A673 (cell line): Measurements from ENCODE around the gene ASIC2. TPM values are rescaled to one million over a fixed set of nuclear protein-coding genes. Genes with fewer than 3 reads are reported as not detected.

ENCODE experiments used
- BruUV-seq: library from RNA; stranded (reverse); fragments of 400-500 nt; replicated peaks from 2 replicates; lab custom pipeline; 2021; lab: Mats Ljungman, UMichigan
- CTCF ChIA-PET: fragments of 300-600 bp; sonication (Branson Sonifier 250); formaldehyde crosslinking; loops from one replicate; lab custom pipeline; 2022; ENCODE audit warnings: antibody characterized with exemption; lab: Charles Lee
- POLR2A ChIA-PET: fragments of 300-600 bp; sonication (Branson Sonifier 250); formaldehyde crosslinking; loops from one replicate; lab custom pipeline; 2022; ENCODE audit warnings: antibody characterized with exemption; ENCODE audit not compliant: low non-redundant PET; lab: Charles Lee
- DNase-seq: peaks from one replicate; pipeline ENCODE4 v3.0.0-alpha.2; 2015; ENCODE audit warnings: low spot score
- H3K27ac ChIP-seq: fragments of 200-600 bp; sonication (generic); 2 replicates; pipeline ENCODE4 v1.5.1; 2016; ENCODE audit warnings: mixed run types, low read depth, mild to moderate bottlenecking, mixed read lengths, antibody characterized with exemption, low read length; ENCODE audit not compliant: poor library complexity, severe bottlenecking
- H3K27me3 ChIP-seq: fragments of 200-600 bp; sonication (generic); replicated peaks from 2 replicates; pipeline ENCODE4 v1.6.1; 2017; ENCODE audit warnings: mixed run types, low read depth, mild to moderate bottlenecking, mixed read lengths, antibody characterized with exemption, low read length; ENCODE audit not compliant: insufficient read depth, poor library complexity
- H3K36me3 ChIP-seq: fragments of 200-600 bp; sonication (generic); 2 replicates; pipeline ENCODE4 v1.6.1; 2016; ENCODE audit warnings: mixed run types, mild to moderate bottlenecking, mixed read lengths, antibody characterized with exemption, low read length; ENCODE audit not compliant: insufficient read depth, poor library complexity, severe bottlenecking
- H3K4me1 ChIP-seq: fragments of 200-600 bp; sonication (generic); 2 replicates; pipeline ENCODE4 v1.6.1; 2017; ENCODE audit warnings: mixed run types, mild to moderate bottlenecking, mixed read lengths, antibody characterized with exemption, low read length; ENCODE audit not compliant: insufficient read depth, poor library complexity, severe bottlenecking
- H3K4me3 ChIP-seq: fragments of 200-600 bp; sonication (generic); 2 replicates; pipeline ENCODE4 v1.5.1; 2016; ENCODE audit warnings: low read depth, mixed run types, mild to moderate bottlenecking, mixed read lengths, low read length; ENCODE audit not compliant: poor library complexity, severe bottlenecking
- H3K9me3 ChIP-seq: fragments of 200-600 bp; sonication (generic); 2 replicates; pipeline ENCODE4 v1.6.1; 2016; ENCODE audit warnings: mixed run types, low read depth, mild to moderate bottlenecking, mixed read lengths, antibody characterized with exemption, low read length; ENCODE audit not compliant: poor library complexity, severe bottlenecking
- EZH2 ChIP-seq: fragments of 200-600 bp; sonication (generic); IDR thresholded peaks from 2 replicates; pipeline ENCODE4 v1.6.1; 2017; ENCODE audit warnings: borderline replicate concordance, low read depth, mild to moderate bottlenecking, mixed read lengths, antibody characterized with exemption, low read length; ENCODE audit not compliant: poor library complexity, severe bottlenecking
- intact Hi-C: fragments of 100-400 bp; cut with micrococcal nuclease; formaldehyde crosslinking; loops from one replicate; pipeline ENCODE4 v1.10.0; 2022; ENCODE audit not compliant: unreplicated experiment
- total RNA-seq: library from RNA; stranded (reverse); gene quantifications from 2 replicates; pipeline ENCODE4 v1.2.3, GENCODE V29; 2021
- TF ChIP-seq, protein P1 (sequence below): fragments of 300-800, 200-600 bp; sonication (generic); conservative IDR thresholded peaks from 2 replicates; pipeline ENCODE4 v1.5.1; 2017; ENCODE audit warnings: low read depth, mild to moderate bottlenecking, antibody characterized with exemption, low read length, moderate library complexity, mixed read lengths

ASIC2 gene
- total RNA-seq, 1 experiment from 2014 or later: 8.6 TPM

- BruUV-seq: no TSS peak
- ChIA-PET CTCF (no interaction called here), POLR2A (no interaction called here)
- no peak for DNase-seq
- no peaks in the 10 kb centered on the region for H3K27me3 ChIP-seq
- no peaks in the 10 kb centered on the region for H3K36me3 ChIP-seq
- H3K4me3 ChIP-seq: no peak overlapping the region
- intact Hi-C loops: no loop called here
- TF ChIP-seq EZH2: no peak
- TF ChIP-seq, protein P1, sequence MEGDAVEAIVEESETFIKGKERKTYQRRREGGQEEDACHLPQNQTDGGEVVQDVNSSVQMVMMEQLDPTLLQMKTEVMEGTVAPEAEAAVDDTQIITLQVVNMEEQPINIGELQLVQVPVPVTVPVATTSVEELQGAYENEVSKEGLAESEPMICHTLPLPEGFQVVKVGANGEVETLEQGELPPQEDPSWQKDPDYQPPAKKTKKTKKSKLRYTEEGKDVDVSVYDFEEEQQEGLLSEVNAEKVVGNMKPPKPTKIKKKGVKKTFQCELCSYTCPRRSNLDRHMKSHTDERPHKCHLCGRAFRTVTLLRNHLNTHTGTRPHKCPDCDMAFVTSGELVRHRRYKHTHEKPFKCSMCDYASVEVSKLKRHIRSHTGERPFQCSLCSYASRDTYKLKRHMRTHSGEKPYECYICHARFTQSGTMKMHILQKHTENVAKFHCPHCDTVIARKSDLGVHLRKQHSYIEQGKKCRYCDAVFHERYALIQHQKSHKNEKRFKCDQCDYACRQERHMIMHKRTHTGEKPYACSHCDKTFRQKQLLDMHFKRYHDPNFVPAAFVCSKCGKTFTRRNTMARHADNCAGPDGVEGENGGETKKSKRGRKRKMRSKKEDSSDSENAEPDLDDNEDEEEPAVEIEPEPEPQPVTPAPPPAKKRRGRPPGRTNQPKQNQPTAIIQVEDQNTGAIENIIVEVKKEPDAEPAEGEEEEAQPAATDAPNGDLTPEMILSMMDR: no peak
- no peaks in the 10 kb centered on the region for H3K4me1 ChIP-seq
- H3K9me3 ChIP-seq: no peaks in the 10 kb centered on the region
- H3K27ac ChIP-seq: no peak overlapping the region
Observed at GRCh38 chr17:33014751-33015150, 278.3 kb downstream of the ASIC2 start.

GRCh38 chr17:33013596-33014375 is 279.3 kb downstream of the ASIC2 start:
- TF ChIP-seq, protein P1: no peak
- TF ChIP-seq EZH2: no peak
- no peaks in the 10 kb centered on the region for H3K36me3 ChIP-seq
- intact Hi-C loops: no loop called here
- ChIA-PET POLR2A (no interaction called here), CTCF (no interaction called here)
- no peaks in the 10 kb centered on the region for H3K27me3 ChIP-seq
- no peak overlapping the region for H3K27ac ChIP-seq
- BruUV-seq: no TSS peak
- H3K9me3 ChIP-seq: no peaks in the 10 kb centered on the region
- no peak for DNase-seq
- no peak overlapping the region for H3K4me3 ChIP-seq
- H3K4me1 ChIP-seq: no peaks in the 10 kb centered on the region

- DNase-seq: no peak
- TF ChIP-seq EZH2: no peak
- TF ChIP-seq, protein P1: no peak
- Histone ChIP-seq H3K4me3 (no peak overlapping the region), H3K36me3 (no peaks in the 10 kb centered on the region), H3K9me3 (no peaks in the 10 kb centered on the region), H3K27me3 (no peaks in the 10 kb centered on the region), H3K27ac (no peak overlapping the region), H3K4me1 (no peaks in the 10 kb centered on the region)
- CTCF ChIA-PET: no interaction called here
- BruUV-seq: no TSS peak
- intact Hi-C loops: no loop called here
- POLR2A ChIA-PET: no interaction called here
Observed at GRCh38 chr17:33012522-33013033, 280.5 kb downstream of the ASIC2 start.
